T-helper 2 cell treated with Interferon-gamma antibody and Interleukin-4, amounts not matched to agents 100 ng/mL and 5 ng/mL, for 36 hours (primary cell): ENCODE results near the gene CAMTA1. TPM values are rescaled to one million over a fixed set of nuclear protein-coding genes. Genes with fewer than 3 reads are reported as not detected.
"Not testable (repeated sequence)": the region's sequence is repeated elsewhere in the genome, so short reads cannot be mapped to it uniquely, and the experiment has no call there.

ENCODE experiments used
- intact Hi-C: fragments of 100-400 bp; cut with micrococcal nuclease; formaldehyde crosslinking; loops from one replicate; pipeline ENCODE4 v1.15.1; 2023
- total RNA-seq: library from RNA; stranded (reverse); gene quantifications from 2 replicates; pipeline ENCODE4 v1.2.3, GENCODE V29; 2022

CAMTA1 gene
- total RNA-seq, 1 donor from 2014 or later = 40.7 TPM

GRCh38 chr1:6835139-6835538 lies 49.9 kb downstream of the CAMTA1 start:
- intact Hi-C loops = no loop called here

- intact Hi-C loops = no loop called here
Observed at GRCh38 chr1:6842301-6842700, 57.0 kb downstream of the CAMTA1 start.

- intact Hi-C loops = not testable (repeated sequence)
Observed at GRCh38 chr1:6845786-6846185, 60.5 kb downstream of the CAMTA1 start.

GRCh38 chr1:6848816-6849215 lies 63.6 kb downstream of the CAMTA1 start:
- intact Hi-C loops = no loop called here

GRCh38 chr1:6850537-6850936 lies 65.3 kb downstream of the CAMTA1 start:
- intact Hi-C loops = no loop called here

- intact Hi-C loops = no loop called here
Observed at GRCh38 chr1:6852136-6852890, 67.1 kb downstream of the CAMTA1 start.

- intact Hi-C loops = no loop called here
Observed at GRCh38 chr1:6854166-6854565, 68.9 kb downstream of the CAMTA1 start.

GRCh38 chr1:6857831-6858230 lies 72.6 kb downstream of the CAMTA1 start:
- intact Hi-C loops = no loop called here

- intact Hi-C loops = no loop called here
Observed at GRCh38 chr1:6858596-6858995, 73.3 kb downstream of the CAMTA1 start.

GRCh38 chr1:6859415-6860343 lies 74.4 kb downstream of the CAMTA1 start:
- intact Hi-C loops = no loop called here

GRCh38 chr1:6860401-6860800 lies 75.1 kb downstream of the CAMTA1 start:
- intact Hi-C loops = no loop called here

- intact Hi-C loops = no loop called here
Observed at GRCh38 chr1:6861075-6861724, 75.9 kb downstream of the CAMTA1 start.

- intact Hi-C loops = no loop called here
Observed at GRCh38 chr1:6862906-6863305, 77.7 kb downstream of the CAMTA1 start.

- intact Hi-C loops = no loop called here
Observed at GRCh38 chr1:6864166-6864565, 78.9 kb downstream of the CAMTA1 start.

GRCh38 chr1:6866825-6867224 lies 81.6 kb downstream of the CAMTA1 start:
- intact Hi-C loops = no loop called here

GRCh38 chr1:6867321-6867720 lies 82.1 kb downstream of the CAMTA1 start:
- intact Hi-C loops = no loop called here

- intact Hi-C loops = no loop called here
Observed at GRCh38 chr1:6867729-6868659, 82.7 kb downstream of the CAMTA1 start.

- intact Hi-C loops = no loop called here
Observed at GRCh38 chr1:6868660-6869380, 83.6 kb downstream of the CAMTA1 start.

- intact Hi-C loops = no loop called here
Observed at GRCh38 chr1:6869545-6869944, 84.3 kb downstream of the CAMTA1 start.

- intact Hi-C loops = no loop called here
Observed at GRCh38 chr1:6870086-6870485, 84.8 kb downstream of the CAMTA1 start.
